Pancreas (tissue), 10 donors: ENCODE data around the gene LAG3. TPM values are rescaled to one million over a fixed set of nuclear protein-coding genes. Genes with fewer than 3 reads are reported as not detected.

Experiments used
- ATAC-seq, 4 donors: fragments of 200-7000 bp; cut with Tn5 transposase; one replicate each; pipeline versions ENCODE4 v1.8.0 to v1.9.1; 2020; ENCODE audit warnings: mild to moderate bottlenecking in 4 of 4, moderate library complexity in 4 of 4
- DNase-seq, 6 donors: peaks; one replicate each; pipeline ENCODE4 v3.0.0-alpha.2; 2020
- FAIRE-seq: peaks from 2 replicates; lab custom pipeline; 2012; peaks lifted over from hg19 to GRCh38; lab: Jason Lieb, UNC
- H3K27ac ChIP-seq, 4 donors: fragments of 200-600 bp; sonication (generic); 1 replicate in 3 of 4; 2 replicates in 1 of 4; pipeline versions ENCODE4 v1.5.0 to v1.8.0; 2020
- H3K27me3 ChIP-seq, 4 donors: fragments of 200-600 bp; one replicate each; pipeline ENCODE4 v1.8.0; 2021
- H3K36me3 ChIP-seq, 3 donors: fragments of 200-600 bp; sonication (generic) in 1 of 3; one replicate each; pipeline versions ENCODE4 v1.5.0 to v1.8.0; 2020 to 2021
- H3K4me1 ChIP-seq, 3 donors: fragments of 200-600 bp; one replicate each; pipeline ENCODE4 v1.8.0; 2021
- H3K4me3 ChIP-seq, 4 donors: fragments of 200-600 bp; sonication (generic) in 2 of 4; one replicate each; pipeline versions ENCODE4 v1.5.0 to v1.8.0; 2020 to 2021
- H3K9me3 ChIP-seq, 4 donors: fragments of 200-600 bp; one replicate each; pipeline ENCODE4 v1.8.0; 2021
- WGBS, 2 donors: extraction: QIAGEN DNeasy Blood & Tissue Kit; methylation state at CpG; one replicate each; pipeline ENCODE4 v1.1.7; 2013; 5-methylcytosine and 5-hydroxymethylcytosine counted together
- intact Hi-C, 3 donors: fragments of 100-400 bp; cut with DNase I; formaldehyde crosslinking; loops; one replicate each; pipeline versions ENCODE4 v1.11.1 to v1.14.2; 2022
- polyA plus RNA-seq, 2 donors: library from polyadenylated mRNA; stranded (reverse); fragments of 200-250 nt; gene quantifications; one replicate each; pipeline ENCODE4 v1.2.3, GENCODE V29; 2013
- total RNA-seq, 6 donors: library from RNA; stranded (reverse); fragmentation: NEBNext Ultra II Directional in 4 of 6; extraction: Animal tissue kit (Norgen Biotek cat#: 25700) in 4 of 6; gene quantifications; one replicate each; pipeline versions ENCODE4 v1.2.1 to v1.2.4, GENCODE V29; 2021 to 2023
- TF ChIP-seq, protein P1 (sequence below), 4 donors: fragments of 200-600 bp; sonication (generic) in 3 of 4; IDR thresholded peaks; one replicate each; pipeline versions ENCODE4 v1.5.0 to v1.8.0; 2021; ENCODE audit warnings: antibody characterized with exemption in 4 of 4
- donor health status: healthy with polysubstance abuse.
- donor health status: DM: no; HTN: no; CAD: no; lungs with moderate emphysema.
- donor health status: DM: no; HTN: no; CAD: no.
- donor health status: control.
- donor health status: control.
- donor health status: Bipolar disorder and iron deficiency.
- donor health status: DM: yes; HTN: yes; CAD: no.
- donor health status: DM: no; HTN: no; CAD: no.
- donor health status: DM: no; HTN: no; CAD: no.
- donor health status: DM: yes; HTN: yes; CAD: no.

The LAG3 gene
- total and polyA plus RNA-seq, 8 donors, result 0.15 to 0.91 (median 0.22) TPM; not detected in 1

DNA sequence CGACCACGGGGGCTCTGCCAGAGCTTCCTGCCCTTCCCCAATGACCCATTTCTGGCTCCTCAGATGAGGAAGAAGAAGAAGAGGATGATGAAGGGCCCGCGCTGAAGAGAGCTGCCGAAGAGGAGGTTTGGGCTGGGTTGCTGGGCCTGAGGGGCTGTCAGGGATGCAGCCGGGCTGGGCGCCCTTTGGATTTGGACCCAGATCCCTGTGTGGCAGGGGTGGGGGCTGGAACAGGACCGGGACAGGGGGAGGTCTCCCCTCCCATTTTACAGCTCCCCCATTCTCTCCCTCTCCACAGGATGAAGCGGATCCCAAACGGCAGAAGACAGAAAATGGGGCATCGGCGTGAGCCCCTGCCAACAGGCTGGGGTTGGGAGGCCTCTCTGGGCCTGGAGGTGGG, 2.2 kb upstream of the LAG3 start:
- H3K9me3 ChIP-seq, result no peaks in the 10 kb centered on the region
- WGBS, 2 donors, result 82 to 93% methylated on average over 10 to 12 of the region's 12 CpGs
- no peak for DNase-seq
- peaks cover 5 to 13% (median 7%) of the 10 kb centered on the region in 3 donors for H3K4me1 ChIP-seq
- H3K27me3 ChIP-seq, result no peaks in the 10 kb centered on the region
- TF ChIP-seq, protein P1, sequence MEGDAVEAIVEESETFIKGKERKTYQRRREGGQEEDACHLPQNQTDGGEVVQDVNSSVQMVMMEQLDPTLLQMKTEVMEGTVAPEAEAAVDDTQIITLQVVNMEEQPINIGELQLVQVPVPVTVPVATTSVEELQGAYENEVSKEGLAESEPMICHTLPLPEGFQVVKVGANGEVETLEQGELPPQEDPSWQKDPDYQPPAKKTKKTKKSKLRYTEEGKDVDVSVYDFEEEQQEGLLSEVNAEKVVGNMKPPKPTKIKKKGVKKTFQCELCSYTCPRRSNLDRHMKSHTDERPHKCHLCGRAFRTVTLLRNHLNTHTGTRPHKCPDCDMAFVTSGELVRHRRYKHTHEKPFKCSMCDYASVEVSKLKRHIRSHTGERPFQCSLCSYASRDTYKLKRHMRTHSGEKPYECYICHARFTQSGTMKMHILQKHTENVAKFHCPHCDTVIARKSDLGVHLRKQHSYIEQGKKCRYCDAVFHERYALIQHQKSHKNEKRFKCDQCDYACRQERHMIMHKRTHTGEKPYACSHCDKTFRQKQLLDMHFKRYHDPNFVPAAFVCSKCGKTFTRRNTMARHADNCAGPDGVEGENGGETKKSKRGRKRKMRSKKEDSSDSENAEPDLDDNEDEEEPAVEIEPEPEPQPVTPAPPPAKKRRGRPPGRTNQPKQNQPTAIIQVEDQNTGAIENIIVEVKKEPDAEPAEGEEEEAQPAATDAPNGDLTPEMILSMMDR (IDR thresholded peaks at IDR 0.05), result no peak
- no peak for FAIRE-seq
- intact Hi-C loops, result no loop called here
- ATAC-seq, result no peak
- no peaks in the 10 kb centered on the region for H3K36me3 ChIP-seq
- H3K4me3 ChIP-seq, result no peak overlapping the region
- no peak overlapping the region for H3K27ac ChIP-seq

DNA sequence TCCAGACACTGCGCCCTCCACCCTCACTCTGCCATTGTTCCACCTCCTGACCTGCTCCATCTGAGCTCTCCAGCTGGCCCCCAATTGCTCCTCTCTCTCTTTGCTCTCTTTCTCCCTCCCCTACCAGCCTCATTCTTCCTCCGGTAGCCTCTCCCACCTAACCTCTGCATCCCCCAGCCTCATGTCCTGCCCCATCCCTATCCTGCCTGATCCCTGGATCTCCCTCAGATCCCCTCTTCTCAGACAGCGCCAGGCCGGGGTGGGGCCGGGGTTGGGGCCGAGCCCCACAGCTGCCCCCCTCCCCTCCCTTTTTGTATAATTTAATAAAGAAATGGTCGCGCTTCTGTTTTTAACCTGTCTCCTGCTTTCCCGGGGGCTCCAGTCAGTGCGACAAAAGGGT, 1.7 kb upstream of the LAG3 start:
- H3K9me3 ChIP-seq, result no peaks in the 10 kb centered on the region
- TF ChIP-seq, protein P1 (IDR thresholded peaks at IDR 0.05), result no peak
- no peak for FAIRE-seq
- intact Hi-C loops, result no loop called here
- H3K27me3 ChIP-seq, result no peaks in the 10 kb centered on the region
- no peaks in the 10 kb centered on the region for H3K36me3 ChIP-seq
- no peak for DNase-seq
- 89 to 92% methylated on average over 10 of the region's 10 CpGs for WGBS, 2 donors
- no peak for ATAC-seq
- no peak overlapping the region for H3K27ac ChIP-seq
- no peak overlapping the region for H3K4me3 ChIP-seq
- peaks cover under 1 to 10% (median 2%) of the 10 kb centered on the region in 3 donors for H3K4me1 ChIP-seq

DNA sequence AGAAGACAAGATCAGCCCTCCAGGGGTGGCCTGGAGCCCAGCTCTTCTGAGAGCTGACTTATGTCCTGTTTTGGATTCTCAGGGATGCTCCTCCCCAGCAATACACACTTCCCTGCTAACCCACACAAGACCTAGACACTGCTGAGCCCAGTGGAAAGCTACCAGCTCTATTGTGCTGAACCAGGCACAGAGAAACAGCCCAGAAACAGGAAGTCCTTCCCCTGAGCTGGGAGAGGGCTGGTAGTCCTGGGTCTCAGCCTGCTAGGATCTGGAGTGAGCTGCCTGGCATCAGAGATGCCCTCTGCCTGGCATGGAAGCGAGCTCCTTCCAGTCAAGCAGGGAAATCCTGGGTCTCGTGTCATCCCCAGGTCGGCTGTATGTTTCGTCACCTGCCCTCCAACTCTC, 1.2 kb upstream of the LAG3 start:
- Histone ChIP-seq H3K27ac (no peak overlapping the region), H3K9me3 (no peaks in the 10 kb centered on the region), H3K4me3 (no peak overlapping the region), H3K27me3 (no peaks in the 10 kb centered on the region), H3K4me1 (peaks cover 0 to 9% (median 0%) of the 10 kb centered on the region in 3 donors), H3K36me3 (no peaks in the 10 kb centered on the region)
- TF ChIP-seq, protein P1 (IDR thresholded peaks at IDR 0.05), result no peak
- DNase-seq (no peak), ATAC-seq (no peak), FAIRE-seq (no peak)
- intact Hi-C loops, result no loop called here
- WGBS, 2 donors, result 86 to 93% methylated on average over 4 of the region's 4 CpGs

DNA sequence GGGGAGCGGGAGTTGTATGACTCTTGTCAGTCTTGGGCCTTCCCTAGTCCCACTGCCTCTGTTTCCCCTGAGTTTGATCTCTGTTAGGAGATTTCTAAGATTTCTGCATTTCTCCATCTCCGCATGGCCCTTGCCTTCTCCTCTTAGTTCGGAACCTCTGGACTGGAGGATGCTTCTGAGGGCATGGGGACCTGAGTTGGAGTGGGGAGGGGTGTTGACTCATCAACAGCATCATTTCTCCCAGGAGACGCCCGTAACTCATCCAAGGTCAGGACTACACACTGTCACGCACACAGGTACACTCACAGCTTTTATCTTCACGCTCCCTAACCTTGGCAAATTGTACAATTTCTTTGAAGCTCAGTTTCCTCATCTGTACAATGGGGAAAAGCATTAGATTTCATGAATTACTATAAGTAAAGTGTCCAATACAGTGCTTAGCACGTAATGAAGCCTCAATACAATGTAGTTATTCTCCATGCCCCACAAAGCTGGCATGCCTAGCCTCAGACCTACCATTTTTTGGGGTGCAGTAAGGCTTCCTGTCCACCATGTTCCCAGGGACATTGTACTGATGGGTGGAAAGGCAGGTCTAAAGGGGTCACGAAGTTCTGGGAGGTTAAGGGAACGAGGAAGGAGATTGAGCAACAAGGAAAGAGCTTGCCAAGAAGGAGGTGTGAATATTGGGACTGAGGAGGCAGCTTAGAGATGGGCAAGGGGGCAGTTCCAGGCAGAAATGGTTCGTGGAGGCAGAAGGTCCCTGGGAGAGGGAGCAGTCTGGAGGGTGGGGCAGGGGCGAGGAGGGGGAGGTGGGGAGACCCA, 600 bp upstream of the LAG3 start:
- DNase-seq (no peak), FAIRE-seq (no peak), ATAC-seq (no peak)
- Histone ChIP-seq H3K9me3 (no peaks in the 10 kb centered on the region), H3K4me1 (peaks cover 0 to 9% (median 0%) of the 10 kb centered on the region in 3 donors), H3K27ac (no peak overlapping the region), H3K27me3 (no peaks in the 10 kb centered on the region), H3K36me3 (no peaks in the 10 kb centered on the region), H3K4me3 (no peak overlapping the region)
- TF ChIP-seq, protein P1 (IDR thresholded peaks at IDR 0.05), result no peak
- intact Hi-C loops, result no loop called here
- WGBS, 2 donors, result 72 to 79% methylated on average over 12 of the region's 12 CpGs
